GM12874 (cell line): ENCODE data around the gene PP2D1.

ENCODE experiments used
- TF ChIP-seq, protein P1 (sequence below): IDR thresholded peaks from 2 replicates; pipeline ENCODE4 v1.5.1; 2011; ENCODE audit warnings: low read depth, mild to moderate bottlenecking, control low read depth, low read length, moderate library complexity; ENCODE audit not compliant: insufficient read depth

PP2D1 gene, protein sequence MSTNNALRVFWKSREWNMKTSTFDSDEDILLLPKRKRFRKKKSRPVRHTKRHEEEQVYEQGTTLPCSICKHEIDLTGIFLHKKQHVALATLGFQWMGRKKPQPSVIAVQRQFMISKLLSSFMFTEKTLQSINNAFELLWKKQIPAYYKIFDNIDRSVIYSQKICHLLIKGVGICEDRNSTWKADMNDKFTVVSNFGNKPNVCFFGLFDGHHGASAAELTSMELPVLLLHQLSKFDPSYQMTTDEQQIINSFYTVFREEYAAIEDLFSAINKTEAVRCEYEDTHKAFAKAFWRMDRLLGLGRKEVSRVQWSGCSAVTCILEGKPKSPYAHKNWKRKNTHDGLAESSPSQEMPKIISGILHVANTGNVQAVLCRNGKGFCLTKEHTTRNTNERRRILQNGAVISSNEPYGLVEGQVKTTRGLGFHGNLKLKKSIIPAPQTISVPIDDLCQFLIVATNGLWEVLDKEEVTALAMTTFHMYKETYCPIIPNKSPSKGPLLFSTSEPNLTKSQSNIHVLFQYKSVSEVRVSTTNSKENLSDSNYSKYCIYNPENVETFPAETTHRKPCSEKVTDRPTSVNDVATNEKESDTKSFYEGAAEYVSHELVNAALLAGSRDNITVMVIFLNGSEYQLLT

GRCh38 chr3:20012164-20012563 lies at the start of gene PP2D1:
TSS of gene PP2D1 (minus strand) at chr3:20012264. CDS start at chr3:20012072, 192 bp downstream.
- TF ChIP-seq, protein P1, sequence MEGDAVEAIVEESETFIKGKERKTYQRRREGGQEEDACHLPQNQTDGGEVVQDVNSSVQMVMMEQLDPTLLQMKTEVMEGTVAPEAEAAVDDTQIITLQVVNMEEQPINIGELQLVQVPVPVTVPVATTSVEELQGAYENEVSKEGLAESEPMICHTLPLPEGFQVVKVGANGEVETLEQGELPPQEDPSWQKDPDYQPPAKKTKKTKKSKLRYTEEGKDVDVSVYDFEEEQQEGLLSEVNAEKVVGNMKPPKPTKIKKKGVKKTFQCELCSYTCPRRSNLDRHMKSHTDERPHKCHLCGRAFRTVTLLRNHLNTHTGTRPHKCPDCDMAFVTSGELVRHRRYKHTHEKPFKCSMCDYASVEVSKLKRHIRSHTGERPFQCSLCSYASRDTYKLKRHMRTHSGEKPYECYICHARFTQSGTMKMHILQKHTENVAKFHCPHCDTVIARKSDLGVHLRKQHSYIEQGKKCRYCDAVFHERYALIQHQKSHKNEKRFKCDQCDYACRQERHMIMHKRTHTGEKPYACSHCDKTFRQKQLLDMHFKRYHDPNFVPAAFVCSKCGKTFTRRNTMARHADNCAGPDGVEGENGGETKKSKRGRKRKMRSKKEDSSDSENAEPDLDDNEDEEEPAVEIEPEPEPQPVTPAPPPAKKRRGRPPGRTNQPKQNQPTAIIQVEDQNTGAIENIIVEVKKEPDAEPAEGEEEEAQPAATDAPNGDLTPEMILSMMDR = no peak

DNA sequence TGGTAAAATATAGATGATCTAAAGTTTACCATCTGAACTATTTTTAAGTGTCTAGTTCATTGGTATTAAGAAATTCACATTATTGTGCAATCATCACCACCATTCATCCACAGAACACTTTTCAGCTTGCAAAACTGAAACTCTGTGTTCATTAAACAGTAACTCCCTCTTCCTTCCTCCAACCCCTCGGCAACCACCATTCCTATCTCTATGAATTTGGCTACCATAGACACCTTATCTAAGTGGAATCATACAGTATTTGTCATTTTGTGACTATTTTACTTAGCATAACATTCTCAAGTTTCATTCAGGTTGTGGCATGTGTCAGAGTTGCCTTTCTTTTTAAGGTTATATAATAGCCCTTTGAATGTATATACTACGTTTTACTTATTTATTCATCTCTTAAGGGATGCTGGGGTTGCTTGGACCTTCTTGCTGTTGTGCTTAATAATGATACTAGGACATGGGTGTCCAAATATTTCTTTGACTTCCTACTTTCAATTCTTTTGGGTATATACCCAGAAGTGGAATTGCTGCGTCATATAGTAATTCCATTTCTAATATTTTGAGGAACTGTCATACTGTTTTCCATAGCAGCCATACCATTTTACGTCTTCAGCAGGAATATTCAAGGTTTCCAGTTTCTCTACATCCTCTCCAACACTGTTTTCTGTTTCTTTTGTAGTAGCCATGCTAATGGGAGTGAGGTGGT lies 49.1 kb upstream of the PP2D1 start:
- TF ChIP-seq, protein P1 = no peak

DNA sequence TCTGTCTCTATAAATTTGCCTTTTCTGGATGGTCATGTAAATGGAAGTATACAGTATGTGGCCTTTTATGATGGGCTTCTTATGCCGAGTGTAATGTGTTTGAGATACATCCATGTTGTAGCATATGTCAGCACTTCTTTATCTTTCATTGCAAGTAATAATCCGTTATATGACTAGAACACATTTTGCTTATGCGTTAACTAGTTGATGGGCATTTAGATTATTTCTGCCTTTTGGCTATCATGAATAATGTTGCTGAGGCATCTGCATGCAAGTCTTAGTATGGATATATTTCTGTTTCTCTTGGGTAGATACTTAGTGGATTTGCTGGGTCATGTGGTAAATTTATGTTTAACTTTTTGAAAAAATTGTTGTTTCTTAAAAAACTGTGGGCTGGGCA lies 47.9 kb upstream of the PP2D1 start:
- TF ChIP-seq, protein P1 = no peak

DNA sequence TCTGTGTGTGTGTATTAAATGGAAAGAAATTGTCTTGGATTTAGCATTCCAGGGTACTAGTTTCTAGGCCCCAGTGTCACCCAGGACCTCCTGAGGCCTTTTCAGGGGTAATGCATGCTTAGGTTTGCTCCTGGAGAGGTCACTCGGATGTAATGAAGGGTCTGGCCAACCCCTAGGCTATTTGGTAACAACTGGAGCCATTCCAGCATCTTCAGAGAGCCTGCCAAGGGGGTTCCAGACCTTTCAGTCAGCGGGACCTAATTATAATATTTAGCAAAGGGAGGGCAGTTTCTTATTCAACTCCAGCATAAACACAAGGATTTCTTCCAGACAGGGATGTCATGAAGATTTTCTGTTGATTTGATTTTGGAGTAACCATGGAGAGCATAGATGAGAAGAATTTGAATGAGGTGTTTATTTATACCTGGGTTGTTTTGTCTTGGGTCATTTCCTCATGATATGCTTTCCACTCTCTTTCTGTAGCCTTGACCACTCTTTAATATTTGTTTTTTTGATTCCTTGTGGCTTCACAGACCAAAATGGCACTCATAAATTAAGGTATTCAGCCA lies 45.6 kb upstream of the PP2D1 start:
- TF ChIP-seq, protein P1 = no peak

GRCh38 chr3:20056725-20057611 lies 44.9 kb upstream of the PP2D1 start:
- TF ChIP-seq, protein P1 = no peak

- TF ChIP-seq, protein P1 = no peak
Measured at GRCh38 chr3:20055842-20056241, 43.8 kb upstream of the PP2D1 start.
